Ovary (tissue), 9 donors: ENCODE measurements around the gene SLC9A9. TPM values are rescaled to one million over a fixed set of nuclear protein-coding genes. Genes with fewer than 3 reads are reported as not detected.

Experiments used
- DNase-seq, 5 donors: peaks; one replicate each; pipeline ENCODE4 v3.0.0-alpha.2; 2019 to 2020
- H3K27ac ChIP-seq, 2 donors: fragments of 200-600 bp; one replicate each; pipeline versions ENCODE4 v1.5.1 to v1.8.0; 2019 to 2022
- H3K27me3 ChIP-seq: fragments of 200-600 bp; one replicate; pipeline ENCODE4 v1.8.0; 2022
- H3K36me3 ChIP-seq: fragments of 200-600 bp; sonication (generic); one replicate; pipeline ENCODE4 v1.5.1; 2019
- H3K4me1 ChIP-seq: one replicate; pipeline ENCODE4 v1.8.1; 2013; ENCODE audit warnings: mild to moderate bottlenecking, moderate library complexity; ENCODE audit not compliant: insufficient read depth
- H3K4me3 ChIP-seq: fragments of 200-600 bp; sonication (generic); one replicate; pipeline ENCODE4 v1.5.1; 2017
- H3K9me3 ChIP-seq, 2 donors: fragments of 200-600 bp in 1 of 2; sonication (generic) in 1 of 2; one replicate each; pipeline versions ENCODE4 v1.5.1 to v1.8.1; 2013 to 2019; ENCODE audit warnings: mild to moderate bottlenecking in 1 of 2, moderate library complexity in 1 of 2
- CTCF ChIP-seq, 3 donors: fragments of 450-650 bp in 2 of 3; fragments of 200-600 bp in 1 of 3; IDR thresholded peaks; one replicate each; pipeline versions ENCODE4 v1.5.1 to v1.8.0; 2016 to 2022; ENCODE audit warnings: antibody characterized with exemption in 3 of 3, mild to moderate bottlenecking in 1 of 3
- EP300 ChIP-seq: sonication (generic); formaldehyde crosslinking; IDR thresholded peaks from one replicate; pipeline ENCODE4 v1.6.1; 2017; ENCODE audit warnings: antibody characterized with exemption
- POLR2A ChIP-seq: fragments of 450-650 bp; IDR thresholded peaks from one replicate; pipeline ENCODE4 v1.6.1; 2017; ENCODE audit warnings: antibody characterized with exemption, mild to moderate bottlenecking, moderate library complexity
- WGBS, 3 donors: extraction: QIAGEN DNeasy Blood & Tissue Kit in 1 of 3; methylation state at CpG; one replicate each; pipeline versions ENCODE4 v1.1.5 to v1.1.7; 2013 to 2017; 5-methylcytosine and 5-hydroxymethylcytosine counted together
- intact Hi-C, 4 donors: fragments of 100-400 bp; cut with DNase I; formaldehyde crosslinking; loops; one replicate each; pipeline versions ENCODE4 v1.11.0 to v1.15.1; 2022 to 2023
- polyA plus RNA-seq, 2 donors: library from polyadenylated mRNA; stranded (reverse); fragments of 200-250 nt in 1 of 2; fragments of 350-450 nt in 1 of 2; fragmentation: Illumina TruSeq in 1 of 2; extraction: RNeasy Lipid Tissue Mini Kit (QIAGEN cat#74804) in 1 of 2; gene quantifications; one replicate each; pipeline ENCODE4 v1.2.3, GENCODE V29; 2013 to 2014
- total RNA-seq, 7 donors: library from RNA; depleted of rRNA in 2 of 7; stranded (reverse); fragments of >200 nt in 2 of 7; fragmentation: NEBNext Ultra II Directional in 3 of 7; extraction: Animal tissue kit (Norgen Biotek cat#: 25700) in 3 of 7; gene quantifications; one replicate each; pipeline versions ENCODE4 v1.1.0 to v1.2.4, GENCODE V29; 2016 to 2023
- donor health status: DM: no; HTN: no; CAD: no; lungs with moderate emphysema.
- donor health status: DM: no; HTN: no; CAD: no.
- donor health status: Bipolar disorder and iron deficiency.
- donor health status: DM: yes; HTN: yes; CAD: no.
- donor health status: DM: no; HTN: no; CAD: no.
- donor health status: DM: yes; HTN: yes; CAD: no.

The SLC9A9 gene
- total and polyA plus RNA-seq, 9 donors: 7.0 to 22.7 (median 13.5) TPM

GRCh38 chr3:143532091-143532490 is 316.2 kb downstream of the SLC9A9 start:
- no peaks in the 10 kb centered on the region for H3K27me3 ChIP-seq
- WGBS, 3 donors: 31 to 43% (median 37%) methylated on average over 1 of the region's 1 CpG
- H3K9me3 ChIP-seq: no peaks in the 10 kb centered on the region
- DNase-seq: no peak
- intact Hi-C loops: loop anchor here in 1 of 4 donors (2.0 kb wide), 1 partner anchor 61 kb away; no protein-coding TSS in a partner anchor
- no peak for TF ChIP-seq EP300
- no peak for TF ChIP-seq CTCF (IDR thresholded peaks at IDR 0.05)
- TF ChIP-seq POLR2A: no peak
- H3K27ac ChIP-seq: no peak overlapping the region
- no peaks in the 10 kb centered on the region for H3K36me3 ChIP-seq
- H3K4me3 ChIP-seq: no peak overlapping the region
- peaks cover 6% of the 10 kb centered on the region for H3K4me1 ChIP-seq

GRCh38 chr3:143531101-143531500 is 317.2 kb downstream of the SLC9A9 start:
- TF ChIP-seq POLR2A (no peak), CTCF (IDR thresholded peaks at IDR 0.05) (no peak)
- H3K27ac ChIP-seq: no peak overlapping the region
- H3K4me1 ChIP-seq: peaks cover 3% of the 10 kb centered on the region
- WGBS, 3 donors: 40 to 96% (median 95%) methylated on average over 1 of the region's 1 CpG
- H3K9me3 ChIP-seq: no peaks in the 10 kb centered on the region
- DNase-seq: no peak
- intact Hi-C loops: no loop called here
- H3K4me3 ChIP-seq: no peak overlapping the region
- H3K36me3 ChIP-seq: no peaks in the 10 kb centered on the region
- no peaks in the 10 kb centered on the region for H3K27me3 ChIP-seq

GRCh38 chr3:143529798-143530197 is 318.5 kb downstream of the SLC9A9 start:
- WGBS, 3 donors: 88 to 92% (median 91%) methylated on average over 3 of the region's 3 CpGs
- Histone ChIP-seq H3K4me3 (no peak overlapping the region), H3K9me3 (no peaks in the 10 kb centered on the region), H3K4me1 (peaks cover 2% of the 10 kb centered on the region), H3K27ac (no peak overlapping the region), H3K36me3 (no peaks in the 10 kb centered on the region), H3K27me3 (no peaks in the 10 kb centered on the region)
- no peak for TF ChIP-seq CTCF (IDR thresholded peaks at IDR 0.05)
- no peak for TF ChIP-seq EP300
- no peak for TF ChIP-seq POLR2A
- intact Hi-C loops: no loop called here
- DNase-seq: no peak

GRCh38 chr3:143529018-143529478 is 319.2 kb downstream of the SLC9A9 start:
- Histone ChIP-seq H3K36me3 (no peaks in the 10 kb centered on the region), H3K4me1 (peaks cover 2% of the 10 kb centered on the region), H3K27me3 (no peaks in the 10 kb centered on the region), H3K4me3 (no peak overlapping the region), H3K9me3 (no peaks in the 10 kb centered on the region), H3K27ac (no peak overlapping the region)
- WGBS, 3 donors: 6 to 12% (median 9%) methylated on average over 5 of the region's 5 CpGs
- intact Hi-C loops: no loop called here
- no peak for DNase-seq
- TF ChIP-seq POLR2A (no peak), EP300 (no peak), CTCF (IDR thresholded peaks at IDR 0.05) (no peak)
